Measurements from ENCODE around the gene NARF.

DNA sequence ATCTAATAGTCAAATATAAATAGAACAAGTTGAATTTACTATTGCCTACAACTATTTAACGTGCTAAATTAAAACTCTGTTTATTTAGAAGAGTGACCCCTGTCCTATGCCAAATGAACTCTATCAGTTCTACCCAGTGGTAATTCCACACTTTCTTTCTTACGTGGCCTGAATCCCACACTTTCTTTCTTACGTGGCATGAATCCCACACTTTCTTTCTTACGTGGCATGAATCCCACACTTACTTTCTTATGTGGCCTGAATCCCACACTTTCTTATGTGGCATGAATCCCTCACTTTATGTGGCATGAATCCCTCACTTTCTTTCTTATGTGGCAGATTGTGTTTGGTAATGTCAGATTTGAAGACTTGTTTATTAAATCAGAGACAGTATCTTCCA is 67.2 kb downstream of the NARF start:
- TF ChIP-seq EZH2 (IDR thresholded peaks at IDR 0.05; ENCODE audit: borderline replicate concordance, insufficient read depth, low read depth, low read length, poor library complexity, severe bottlenecking): no peak
- TF ChIP-seq, protein P1, sequence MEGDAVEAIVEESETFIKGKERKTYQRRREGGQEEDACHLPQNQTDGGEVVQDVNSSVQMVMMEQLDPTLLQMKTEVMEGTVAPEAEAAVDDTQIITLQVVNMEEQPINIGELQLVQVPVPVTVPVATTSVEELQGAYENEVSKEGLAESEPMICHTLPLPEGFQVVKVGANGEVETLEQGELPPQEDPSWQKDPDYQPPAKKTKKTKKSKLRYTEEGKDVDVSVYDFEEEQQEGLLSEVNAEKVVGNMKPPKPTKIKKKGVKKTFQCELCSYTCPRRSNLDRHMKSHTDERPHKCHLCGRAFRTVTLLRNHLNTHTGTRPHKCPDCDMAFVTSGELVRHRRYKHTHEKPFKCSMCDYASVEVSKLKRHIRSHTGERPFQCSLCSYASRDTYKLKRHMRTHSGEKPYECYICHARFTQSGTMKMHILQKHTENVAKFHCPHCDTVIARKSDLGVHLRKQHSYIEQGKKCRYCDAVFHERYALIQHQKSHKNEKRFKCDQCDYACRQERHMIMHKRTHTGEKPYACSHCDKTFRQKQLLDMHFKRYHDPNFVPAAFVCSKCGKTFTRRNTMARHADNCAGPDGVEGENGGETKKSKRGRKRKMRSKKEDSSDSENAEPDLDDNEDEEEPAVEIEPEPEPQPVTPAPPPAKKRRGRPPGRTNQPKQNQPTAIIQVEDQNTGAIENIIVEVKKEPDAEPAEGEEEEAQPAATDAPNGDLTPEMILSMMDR (IDR thresholded peaks at IDR 0.05): no peak
